ENCODE results near the gene ANKRD28.

DNA sequence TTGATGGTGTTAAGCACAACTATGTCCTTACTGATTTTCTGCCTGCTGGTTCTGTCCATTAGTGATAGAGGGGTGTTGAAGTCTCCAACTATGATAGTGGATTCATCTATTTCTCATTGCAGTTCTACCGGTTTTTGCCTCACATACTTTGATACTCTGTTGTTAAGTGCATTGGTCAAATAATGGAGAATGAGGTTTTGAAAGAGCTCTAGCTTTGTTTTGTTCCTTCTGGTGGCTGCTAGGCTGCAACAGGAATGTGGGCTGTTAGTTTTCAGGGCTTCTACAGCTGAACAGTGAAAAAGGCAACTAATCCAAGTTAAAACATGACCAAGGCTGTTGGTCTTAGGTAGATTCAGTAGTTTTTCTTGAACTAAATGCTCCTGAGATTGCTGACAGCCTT, 133.6 kb downstream of the ANKRD28 start:
- TF ChIP-seq, protein P1, sequence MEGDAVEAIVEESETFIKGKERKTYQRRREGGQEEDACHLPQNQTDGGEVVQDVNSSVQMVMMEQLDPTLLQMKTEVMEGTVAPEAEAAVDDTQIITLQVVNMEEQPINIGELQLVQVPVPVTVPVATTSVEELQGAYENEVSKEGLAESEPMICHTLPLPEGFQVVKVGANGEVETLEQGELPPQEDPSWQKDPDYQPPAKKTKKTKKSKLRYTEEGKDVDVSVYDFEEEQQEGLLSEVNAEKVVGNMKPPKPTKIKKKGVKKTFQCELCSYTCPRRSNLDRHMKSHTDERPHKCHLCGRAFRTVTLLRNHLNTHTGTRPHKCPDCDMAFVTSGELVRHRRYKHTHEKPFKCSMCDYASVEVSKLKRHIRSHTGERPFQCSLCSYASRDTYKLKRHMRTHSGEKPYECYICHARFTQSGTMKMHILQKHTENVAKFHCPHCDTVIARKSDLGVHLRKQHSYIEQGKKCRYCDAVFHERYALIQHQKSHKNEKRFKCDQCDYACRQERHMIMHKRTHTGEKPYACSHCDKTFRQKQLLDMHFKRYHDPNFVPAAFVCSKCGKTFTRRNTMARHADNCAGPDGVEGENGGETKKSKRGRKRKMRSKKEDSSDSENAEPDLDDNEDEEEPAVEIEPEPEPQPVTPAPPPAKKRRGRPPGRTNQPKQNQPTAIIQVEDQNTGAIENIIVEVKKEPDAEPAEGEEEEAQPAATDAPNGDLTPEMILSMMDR (IDR thresholded peaks at IDR 0.05): no peak
- TF ChIP-seq EZH2phosphoT487 (IDR thresholded peaks at IDR 0.05; ENCODE audit: borderline replicate concordance, low read depth) (no peak), EP300 (IDR thresholded peaks at IDR 0.05; ENCODE audit: borderline replicate concordance in 1 of 2, low read depth in 1 of 2, low read length in 1 of 2) (no peak), ELF1 (IDR thresholded peaks at IDR 0.05) (no peak), SIN3A (IDR thresholded peaks at IDR 0.05; ENCODE audit: borderline replicate concordance, low read depth, low read length) (no peak), NFIC (IDR thresholded peaks at IDR 0.05; ENCODE audit: borderline replicate concordance) (no peak), FOXM1 (IDR thresholded peaks at IDR 0.05; ENCODE audit: low read depth) (no peak), JUND (IDR thresholded peaks at IDR 0.05) (no peak), POLR2AphosphoS5 (IDR thresholded peaks at IDR 0.05; ENCODE audit: low read depth, low read length) (no peak)
- TF ChIP-seq, protein P2, sequence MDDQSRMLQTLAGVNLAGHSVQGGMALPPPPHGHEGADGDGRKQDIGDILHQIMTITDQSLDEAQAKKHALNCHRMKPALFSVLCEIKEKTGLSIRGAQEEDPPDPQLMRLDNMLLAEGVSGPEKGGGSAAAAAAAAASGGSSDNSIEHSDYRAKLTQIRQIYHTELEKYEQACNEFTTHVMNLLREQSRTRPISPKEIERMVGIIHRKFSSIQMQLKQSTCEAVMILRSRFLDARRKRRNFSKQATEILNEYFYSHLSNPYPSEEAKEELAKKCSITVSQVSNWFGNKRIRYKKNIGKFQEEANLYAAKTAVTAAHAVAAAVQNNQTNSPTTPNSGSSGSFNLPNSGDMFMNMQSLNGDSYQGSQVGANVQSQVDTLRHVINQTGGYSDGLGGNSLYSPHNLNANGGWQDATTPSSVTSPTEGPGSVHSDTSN (IDR thresholded peaks at IDR 0.05): no peak

Measured in SK-N-SH (cell line).